ENCODE data around the gene NDUFC2.
"Not testable (repeated sequence)": the region's sequence is repeated elsewhere in the genome, so short reads cannot be mapped to it uniquely, and the experiment has no call there.

NDUFC2 gene

GRCh38 chr11:78079232-78080083 is at the start of gene NDUFC2:
TSS of gene NDUFC2 (minus strand) at chr11:78079862. CDS start at chr11:78079744, 118 bp downstream.
- DNase-seq (ENCODE audit: low spot score) = peak; percentile 52

DNA sequence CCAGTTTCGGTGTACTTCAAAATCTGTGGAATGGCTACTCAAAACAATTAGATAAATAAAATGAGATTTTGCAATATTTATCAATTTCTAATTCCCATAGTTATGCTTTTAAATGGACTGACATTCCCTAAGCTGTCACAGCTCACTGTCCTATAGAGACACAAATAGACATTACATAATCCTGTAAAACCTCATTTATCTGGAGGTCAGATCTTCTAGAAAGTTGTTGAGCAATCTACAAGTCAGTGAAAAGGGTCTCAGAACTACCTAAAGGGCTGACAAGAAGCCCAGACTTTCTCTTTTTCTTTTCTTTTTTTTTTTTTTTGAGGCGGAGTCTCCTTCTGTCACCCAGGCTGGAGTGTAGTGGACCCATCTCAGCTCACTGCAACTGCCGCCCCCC is 47.7 kb upstream of the NDUFC2 start:
- DNase-seq (ENCODE audit: low spot score) = no peak

- no peak for DNase-seq (ENCODE audit: low spot score)
These were observed 33.1 kb upstream of the NDUFC2 start for GRCh38 chr11:78112582-78113275.

GRCh38 chr11:78111298-78111697 is 31.6 kb upstream of the NDUFC2 start:
- no peak for DNase-seq (ENCODE audit: low spot score)

GRCh38 chr11:78110830-78111229 is 31.2 kb upstream of the NDUFC2 start:
- DNase-seq (ENCODE audit: low spot score) = no peak

GRCh38 chr11:78110351-78110750 is 30.7 kb upstream of the NDUFC2 start:
- DNase-seq (ENCODE audit: low spot score) = no peak

DNA sequence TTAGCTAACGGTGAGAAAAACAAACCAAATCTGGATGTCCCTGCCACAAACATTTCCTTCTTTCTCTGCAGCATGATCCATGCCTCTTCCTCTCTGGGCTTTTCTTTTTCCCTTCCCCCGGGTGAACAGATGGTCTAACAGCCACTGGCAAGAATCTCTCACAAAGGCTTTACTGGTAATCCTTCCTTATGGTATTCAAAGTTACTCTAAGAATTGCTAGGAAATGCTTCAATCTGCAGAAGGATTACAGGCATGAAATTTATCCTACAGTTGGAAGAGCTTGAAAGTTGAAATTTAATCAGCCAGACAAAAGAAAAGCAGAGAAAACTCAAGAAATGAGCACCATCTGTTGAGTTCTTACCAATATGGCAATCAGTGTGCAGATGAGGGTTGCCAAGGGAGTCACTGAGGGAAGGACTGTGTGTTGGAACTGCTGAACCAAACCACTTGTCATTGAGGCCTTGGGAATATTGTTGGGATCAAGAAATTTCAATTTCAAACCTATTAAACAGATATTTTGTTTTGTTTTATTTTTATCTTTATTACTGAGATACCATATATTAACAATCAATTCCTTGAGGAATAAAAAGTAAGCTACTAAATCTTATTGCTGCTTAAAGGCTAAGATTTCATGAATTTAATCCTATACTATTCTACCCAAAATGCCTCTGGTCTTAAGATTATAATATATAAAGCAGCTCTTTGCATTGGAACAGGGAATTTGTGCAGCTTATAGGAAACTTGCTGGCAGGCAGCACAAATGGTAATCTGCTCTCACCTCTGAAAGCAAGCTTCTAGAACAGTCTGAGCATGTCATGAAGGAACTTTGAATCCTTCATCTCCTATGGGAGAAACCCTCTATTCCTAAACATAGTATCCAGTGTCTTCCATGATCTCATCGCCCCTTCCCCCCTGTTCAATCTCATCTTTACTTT is 29.7 kb upstream of the NDUFC2 start:
- DNase-seq (ENCODE audit: low spot score) = no peak

DNA sequence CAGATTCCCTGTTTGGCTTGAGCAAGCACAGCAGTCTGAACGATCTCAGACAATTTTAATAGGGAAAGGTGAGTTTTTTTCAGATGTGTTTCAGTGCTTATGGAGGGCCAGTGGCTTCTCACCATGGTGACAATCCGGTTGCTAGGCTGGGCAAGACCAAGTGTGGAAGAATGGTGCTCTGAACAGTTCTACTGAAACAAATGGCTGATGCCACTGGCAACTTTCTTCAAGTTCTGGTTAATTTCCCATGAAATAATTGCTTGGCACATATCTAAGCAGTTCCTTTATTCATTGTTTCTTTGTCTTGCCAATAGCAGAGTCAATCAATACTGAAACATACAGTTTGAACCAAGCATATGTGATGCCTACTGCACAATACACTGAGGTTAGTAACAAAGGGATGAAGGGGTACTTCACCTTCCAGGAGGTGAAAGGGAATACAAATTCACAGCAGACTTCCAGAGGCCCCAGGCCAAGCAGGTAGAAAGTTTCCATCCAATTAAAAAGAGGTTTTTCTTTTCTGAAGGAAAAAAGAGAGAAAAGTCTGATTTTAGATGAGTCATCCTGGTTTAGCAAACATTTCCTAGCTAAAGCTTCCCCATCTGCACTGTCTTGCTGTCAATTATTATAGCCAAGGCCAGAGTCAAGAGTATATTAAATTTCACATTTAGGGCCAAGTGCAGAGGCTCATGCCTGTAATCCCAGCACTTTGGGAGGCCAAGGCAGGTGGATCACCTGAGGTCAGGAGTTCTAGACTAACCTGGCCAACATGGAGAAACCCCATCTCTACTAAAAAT is 21.2 kb upstream of the NDUFC2 start:
- no peak for DNase-seq (ENCODE audit: low spot score)

DNA sequence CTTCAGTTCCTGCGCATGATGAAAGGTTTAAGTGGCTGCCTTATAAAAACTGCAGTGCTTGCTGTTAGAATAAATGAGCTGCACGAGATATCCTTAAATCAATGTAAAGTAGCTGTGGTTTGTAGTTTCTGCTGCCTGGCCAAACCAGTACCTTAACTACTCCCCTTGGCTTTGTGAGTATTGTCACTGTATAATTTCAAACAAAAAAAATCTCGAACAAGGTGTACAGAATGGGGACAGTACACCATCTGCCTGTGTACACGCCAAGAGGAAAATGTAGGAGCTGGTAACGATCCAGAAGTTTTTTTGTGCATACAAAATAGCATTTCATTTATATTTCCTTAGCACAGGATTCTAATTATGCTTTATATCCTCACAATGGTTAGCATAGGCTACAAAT is 20.6 kb upstream of the NDUFC2 start:
- no peak for DNase-seq (ENCODE audit: low spot score)

DNA sequence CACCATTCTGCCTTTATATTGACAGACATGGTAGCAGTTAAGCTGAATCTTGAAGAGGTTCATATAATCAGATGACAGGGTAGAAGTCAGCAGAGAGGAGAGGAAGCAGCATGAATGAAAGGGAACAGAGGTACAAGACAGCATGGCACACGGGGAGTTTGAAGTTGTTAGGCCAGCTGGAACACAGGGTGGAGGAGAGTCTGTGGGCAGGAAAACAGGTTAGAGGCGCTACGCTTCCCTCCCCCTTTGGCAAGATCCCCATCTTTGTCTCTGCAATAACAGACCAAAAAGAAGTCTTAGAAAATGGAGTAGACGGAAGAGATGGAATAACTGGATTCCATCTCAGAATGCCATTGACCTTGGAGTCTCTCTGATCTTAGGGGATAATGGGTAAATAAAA is 20.0 kb upstream of the NDUFC2 start:
- no peak for DNase-seq (ENCODE audit: low spot score)

DNA sequence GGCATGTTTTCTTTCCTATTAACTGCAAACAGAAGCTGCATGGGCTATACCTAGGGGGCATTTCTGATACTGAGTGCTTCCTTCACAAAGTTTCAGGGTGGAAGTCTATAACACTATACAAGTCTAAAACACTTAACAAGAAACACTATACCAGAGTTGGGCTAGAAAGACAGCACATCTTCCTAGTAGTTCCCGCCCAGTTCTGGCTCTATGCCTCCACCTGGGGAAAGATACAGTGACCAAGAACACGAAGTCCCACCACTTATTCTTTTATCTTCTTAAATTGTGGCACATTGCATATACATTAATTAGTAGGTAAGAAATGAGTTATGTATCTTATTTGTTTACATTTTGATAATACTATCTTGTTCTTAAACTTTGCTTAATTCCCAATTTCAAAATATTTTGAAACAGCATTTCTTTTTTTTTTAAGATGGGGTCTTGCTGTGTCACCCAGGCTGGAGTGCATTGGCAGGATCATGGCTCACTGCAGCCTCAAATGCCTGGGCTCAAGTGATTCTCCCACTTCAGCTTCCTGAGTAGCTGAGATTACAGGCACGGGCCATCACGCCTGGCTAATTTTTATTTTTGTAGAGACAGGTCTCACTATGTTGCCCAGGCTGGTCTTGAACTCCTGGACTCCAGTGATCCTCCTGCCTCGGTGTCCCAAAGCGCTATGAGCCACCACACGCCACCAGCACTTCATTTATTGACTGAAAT is 18.2 kb upstream of the NDUFC2 start:
- no peak for DNase-seq (ENCODE audit: low spot score)

GRCh38 chr11:78094250-78094649 is 14.6 kb upstream of the NDUFC2 start:
- no peak for DNase-seq (ENCODE audit: low spot score)

DNA sequence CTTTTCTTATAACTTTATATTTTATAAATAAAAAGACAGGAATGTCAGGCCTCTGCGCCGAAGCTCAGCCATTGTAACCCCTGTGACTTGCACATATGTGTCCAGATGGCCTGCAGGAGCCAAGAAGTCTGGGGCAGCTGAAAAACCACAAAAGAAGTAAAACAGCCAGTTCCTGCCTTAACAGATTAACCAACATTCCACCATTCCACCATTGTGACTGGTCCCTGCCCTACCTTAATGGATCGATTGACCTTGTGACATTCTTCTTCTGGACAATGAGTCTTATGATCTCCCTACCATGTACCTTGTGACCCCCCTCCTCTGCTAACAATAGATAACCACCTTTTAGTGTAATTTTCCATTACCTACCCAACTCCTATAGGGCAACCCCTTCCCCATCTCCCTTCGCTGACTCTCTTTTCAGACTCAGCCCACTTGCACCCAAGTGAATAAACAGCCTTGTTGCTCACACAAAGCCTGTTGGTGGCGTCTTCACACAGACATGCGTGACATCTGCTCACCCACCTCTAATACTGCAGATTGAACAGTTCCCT is 6.9 kb upstream of the NDUFC2 start:
- not testable (repeated sequence) for DNase-seq (ENCODE audit: low spot score)

GRCh38 chr11:78085972-78086371 is 6.3 kb upstream of the NDUFC2 start:
- DNase-seq (ENCODE audit: low spot score) = no peak

GRCh38 chr11:78084506-78084905 is 4.8 kb upstream of the NDUFC2 start:
- not testable (repeated sequence) for DNase-seq (ENCODE audit: low spot score)

- DNase-seq (ENCODE audit: low spot score) = no peak
These were observed 3.4 kb upstream of the NDUFC2 start for GRCh38 chr11:78083021-78083420.

DNA sequence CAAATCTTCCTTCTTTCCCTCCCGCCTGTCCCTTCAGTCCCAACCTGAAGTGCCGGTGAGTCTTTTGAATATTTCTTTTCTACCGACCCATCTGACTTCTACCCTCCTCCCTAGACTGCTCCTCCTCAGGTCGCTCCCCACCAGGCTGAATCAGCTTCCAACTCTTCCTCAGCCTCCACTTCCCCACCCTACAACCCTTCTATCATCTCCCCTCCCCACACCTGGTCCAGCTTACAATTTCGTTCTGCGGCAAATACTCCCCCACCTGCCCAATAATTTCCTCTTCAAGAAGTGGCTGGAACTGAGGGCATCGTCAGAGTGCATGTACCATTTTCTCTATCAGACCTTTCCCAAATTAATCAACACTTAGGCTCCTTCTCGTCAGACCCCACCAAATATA is 2.5 kb upstream of the NDUFC2 start:
- DNase-seq (ENCODE audit: low spot score) = no peak

GRCh38 chr11:78081583-78081982 is 1.9 kb upstream of the NDUFC2 start:
- no peak for DNase-seq (ENCODE audit: low spot score)

DNA sequence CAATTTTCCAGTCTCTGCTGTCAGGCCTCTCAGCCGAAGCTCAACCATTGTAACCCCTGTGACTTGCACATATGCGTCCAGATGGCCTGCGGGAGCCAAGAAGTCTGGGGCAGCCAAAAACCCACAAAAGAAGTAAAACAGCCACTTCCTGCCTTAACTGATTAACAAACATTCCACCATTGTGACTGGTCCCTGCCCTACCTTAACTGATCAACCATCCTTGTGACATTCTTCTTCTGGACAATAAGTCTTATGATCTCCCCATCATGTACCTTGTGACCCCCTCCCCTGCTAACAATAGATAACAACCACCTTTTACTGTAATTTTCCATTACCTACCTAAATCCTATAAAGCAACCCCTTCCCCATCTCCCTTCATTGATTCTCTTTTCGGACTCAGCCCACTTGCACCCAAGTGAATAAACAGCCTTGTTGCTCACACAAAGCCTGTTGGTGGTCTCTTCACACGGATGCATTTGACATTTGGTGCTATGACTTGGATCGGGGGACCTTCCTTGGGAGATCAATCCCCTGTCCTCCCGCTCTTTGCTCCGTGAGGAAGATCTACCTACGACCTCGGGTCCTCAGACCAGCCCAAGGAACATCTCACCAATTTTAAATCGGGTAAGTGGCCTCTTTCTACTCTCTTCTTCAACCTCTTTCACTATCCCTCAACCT is 1.3 kb upstream of the NDUFC2 start:
- DNase-seq (ENCODE audit: low spot score) = no peak
